ENCODE data around the gene GPHN. TPM values are rescaled to one million over a fixed set of nuclear protein-coding genes. Genes with fewer than 3 reads are reported as not detected.
"Not testable (repeated sequence)": the region's sequence is repeated elsewhere in the genome, so short reads cannot be mapped to it uniquely, and the experiment has no call there.

GPHN gene
- total RNA-seq, 1 donor from 2014 or later: 12.4 TPM

- H3K27me3 Mint-ChIP-seq (ENCODE audit: low read depth): no peaks in the 10 kb centered on the region
- H3K36me3 Mint-ChIP-seq (ENCODE audit: low read depth): no peaks in the 10 kb centered on the region
- no peak overlapping the region for H3K4me3 Mint-ChIP-seq (ENCODE audit: unreplicated experiment)
- DNase-seq (ENCODE audit: low spot score): no peak
- no peaks in the 10 kb centered on the region for H3K4me1 Mint-ChIP-seq (ENCODE audit: low read depth)
- H3K27ac Mint-ChIP-seq (ENCODE audit: unreplicated experiment): no peak overlapping the region
- no peak for TF ChIP-seq CTCF (IDR thresholded peaks at IDR 0.05)
- H3K9me3 Mint-ChIP-seq (ENCODE audit: low read depth): no peaks in the 10 kb centered on the region
Measured at GRCh38 chr14:66540038-66540437, 32.1 kb downstream of the GPHN start.

GRCh38 chr14:66541627-66542026 lies 33.7 kb downstream of the GPHN start:
- DNase-seq (ENCODE audit: low spot score): no peak
- TF ChIP-seq CTCF (IDR thresholded peaks at IDR 0.05): no peak
- no peaks in the 10 kb centered on the region for H3K36me3 Mint-ChIP-seq (ENCODE audit: low read depth)
- H3K27ac Mint-ChIP-seq (ENCODE audit: unreplicated experiment): no peak overlapping the region
- H3K27me3 Mint-ChIP-seq (ENCODE audit: low read depth): no peaks in the 10 kb centered on the region
- H3K9me3 Mint-ChIP-seq (ENCODE audit: low read depth): no peaks in the 10 kb centered on the region
- no peaks in the 10 kb centered on the region for H3K4me1 Mint-ChIP-seq (ENCODE audit: low read depth)
- no peak overlapping the region for H3K4me3 Mint-ChIP-seq (ENCODE audit: unreplicated experiment)

- no peak for DNase-seq (ENCODE audit: low spot score)
- no peaks in the 10 kb centered on the region for H3K27me3 Mint-ChIP-seq (ENCODE audit: low read depth)
- no peak overlapping the region for H3K4me3 Mint-ChIP-seq (ENCODE audit: unreplicated experiment)
- H3K4me1 Mint-ChIP-seq (ENCODE audit: low read depth): no peaks in the 10 kb centered on the region
- no peak for TF ChIP-seq CTCF (IDR thresholded peaks at IDR 0.05)
- H3K27ac Mint-ChIP-seq (ENCODE audit: unreplicated experiment): no peak overlapping the region
- H3K36me3 Mint-ChIP-seq (ENCODE audit: low read depth): no peaks in the 10 kb centered on the region
- H3K9me3 Mint-ChIP-seq (ENCODE audit: low read depth): no peaks in the 10 kb centered on the region
Measured at GRCh38 chr14:66543996-66544395, 36.0 kb downstream of the GPHN start.

- not testable (repeated sequence) for H3K9me3 Mint-ChIP-seq (ENCODE audit: low read depth); H3K4me1 Mint-ChIP-seq (ENCODE audit: low read depth); H3K36me3 Mint-ChIP-seq (ENCODE audit: low read depth); H3K27me3 Mint-ChIP-seq (ENCODE audit: low read depth); DNase-seq (ENCODE audit: low spot score); H3K27ac Mint-ChIP-seq (ENCODE audit: unreplicated experiment); H3K4me3 Mint-ChIP-seq (ENCODE audit: unreplicated experiment)
Measured at GRCh38 chr14:66545191-66545590, 37.2 kb downstream of the GPHN start.

- H3K27me3 Mint-ChIP-seq (ENCODE audit: low read depth); H3K9me3 Mint-ChIP-seq (ENCODE audit: low read depth); DNase-seq (ENCODE audit: low spot score); H3K4me1 Mint-ChIP-seq (ENCODE audit: low read depth); H3K4me3 Mint-ChIP-seq (ENCODE audit: unreplicated experiment); H3K27ac Mint-ChIP-seq (ENCODE audit: unreplicated experiment); H3K36me3 Mint-ChIP-seq (ENCODE audit: low read depth): not testable (repeated sequence)
Measured at GRCh38 chr14:66545751-66546150, 37.8 kb downstream of the GPHN start.

GRCh38 chr14:66563731-66564130 lies 55.8 kb downstream of the GPHN start:
- TF ChIP-seq CTCF (IDR thresholded peaks at IDR 0.05): no peak
- Mint-ChIP-seq H3K36me3 (ENCODE audit: low read depth) (no peaks in the 10 kb centered on the region), H3K4me3 (ENCODE audit: unreplicated experiment) (no peak overlapping the region), H3K4me1 (ENCODE audit: low read depth) (no peaks in the 10 kb centered on the region), H3K27me3 (ENCODE audit: low read depth) (no peaks in the 10 kb centered on the region), H3K9me3 (ENCODE audit: low read depth) (peaks cover 5% of the 10 kb centered on the region), H3K27ac (ENCODE audit: unreplicated experiment) (no peak overlapping the region)
- no peak for DNase-seq (ENCODE audit: low spot score)
